HEK293 (cell line): ENCODE measurements around the gene DEDD2.

Experiments
- CTCF ChIA-PET: fragments of 350-600 bp; formaldehyde crosslinking; extraction: SDS; loops from one replicate; lab custom pipeline; 2021; ENCODE audit warnings: antibody characterized with exemption; lab: Yijun Ruan, JAX
- POLR2A ChIA-PET: fragments of 300-600 bp; formaldehyde crosslinking; extraction: SDS; loops from one replicate; lab custom pipeline; 2020; ENCODE audit warnings: antibody characterized with exemption, inconsistent platforms; lab: Yijun Ruan, JAX
- H3K27ac ChIP-seq: fragments of 200-500 bp; sonication (Bioruptor generic); 2 replicates; pipeline ENCODE4 v1.5.1; 2014; ENCODE audit warnings: low read depth, low read length, control low read depth, inconsistent platforms; ENCODE audit errors: extremely low read depth
- H3K36me3 ChIP-seq, 2 experiments: fragments of 200-500 bp in 1 of 2; sonication (Bioruptor generic) in 1 of 2; 1 replicate in 1 of 2; 2 replicates in 1 of 2; pipeline ENCODE4 v1.5.1; 2014 to 2017; ENCODE audit warnings: inconsistent platforms in 2 of 2, low read length in 2 of 2; ENCODE audit not compliant: control insufficient read depth in 2 of 2, insufficient read depth in 1 of 2
- H3K4me1 ChIP-seq: fragments of 200-500 bp; sonication (Bioruptor generic); 2 replicates; pipeline ENCODE4 v1.5.1; 2014; ENCODE audit warnings: mild to moderate bottlenecking, low read length, inconsistent platforms; ENCODE audit not compliant: control insufficient read depth, insufficient read depth
- H3K4me3 ChIP-seq: 2 replicates; pipeline ENCODE4 v1.5.1; 2011; ENCODE audit warnings: low read depth, mild to moderate bottlenecking, control low read depth, low read length, moderate library complexity
- H3K9me3 ChIP-seq: fragments of 200-500 bp; sonication (Bioruptor generic); 2 replicates; pipeline ENCODE4 v1.5.1; 2014; ENCODE audit warnings: low read depth, low read length, inconsistent platforms; ENCODE audit not compliant: control insufficient read depth, insufficient read depth
- KLF9 ChIP-seq: fragments of 450-650 bp; formaldehyde crosslinking; IDR thresholded peaks from 2 replicates; pipeline ENCODE4 v1.5.1; 2016; ENCODE audit warnings: missing biosample characterization, missing genetic modification characterization, low read depth
- MZF1 ChIP-seq: fragments of 450-650 bp; formaldehyde crosslinking; IDR thresholded peaks from 2 replicates; pipeline ENCODE4 v1.5.1; 2017; ENCODE audit warnings: missing biosample characterization, missing genetic modification characterization, borderline replicate concordance
- SP3 ChIP-seq: fragments of 450-650 bp; formaldehyde crosslinking; IDR thresholded peaks from 2 replicates; pipeline ENCODE4 v1.5.1; 2016; ENCODE audit warnings: missing biosample characterization, missing genetic modification characterization
- WT1 ChIP-seq: fragments of 450-650 bp; formaldehyde crosslinking; IDR thresholded peaks from 2 replicates; pipeline ENCODE4 v1.5.1; 2016; ENCODE audit warnings: missing biosample characterization, missing genetic modification characterization
- ZBTB20 ChIP-seq: fragments of 450-650 bp; formaldehyde crosslinking; IDR thresholded peaks from 2 replicates; pipeline ENCODE4 v1.5.1; 2016; ENCODE audit warnings: missing biosample characterization, missing genetic modification characterization
- ZEB2 ChIP-seq: fragments of 450-650 bp; formaldehyde crosslinking; IDR thresholded peaks from 2 replicates; pipeline ENCODE4 v1.5.1; 2016; ENCODE audit warnings: missing biosample characterization, missing genetic modification characterization
- ZNF23 ChIP-seq: fragments of 450-650 bp; formaldehyde crosslinking; IDR thresholded peaks from 2 replicates; pipeline ENCODE4 v1.5.1; 2016; ENCODE audit warnings: missing biosample characterization, missing genetic modification characterization, borderline replicate concordance
- ZSCAN23 ChIP-seq: fragments of 450-650 bp; formaldehyde crosslinking; IDR thresholded peaks from 2 replicates; pipeline ENCODE4 v1.5.1; 2016; ENCODE audit warnings: missing biosample characterization, missing genetic modification characterization
- TF ChIP-seq, protein P1 (sequence below): fragments of 450-650 bp; formaldehyde crosslinking; IDR thresholded peaks from 2 replicates; pipeline ENCODE4 v1.5.1; 2016; ENCODE audit warnings: missing biosample characterization, missing genetic modification characterization, low read depth
- TF ChIP-seq, protein P2 (sequence below): fragments of 450-650 bp; formaldehyde crosslinking; IDR thresholded peaks from 2 replicates; pipeline ENCODE4 v1.5.1; 2017; ENCODE audit warnings: missing biosample characterization, missing genetic modification characterization
- TF ChIP-seq, protein P3 (sequence below): fragments of 450-650 bp; formaldehyde crosslinking; IDR thresholded peaks from 2 replicates; pipeline ENCODE4 v1.5.1; 2017; ENCODE audit warnings: missing biosample characterization, missing genetic modification characterization
- TF ChIP-seq, protein P4 (sequence below): fragments of 450-650 bp; formaldehyde crosslinking; conservative IDR thresholded peaks from 2 replicates; pipeline ENCODE4 v1.5.1; 2016; ENCODE audit warnings: low read depth, missing biosample characterization, missing genetic modification characterization
- TF ChIP-seq, protein P5 (sequence below): fragments of 450-650 bp; formaldehyde crosslinking; IDR thresholded peaks from 2 replicates; pipeline ENCODE4 v1.5.1; 2016; ENCODE audit warnings: missing biosample characterization, missing genetic modification characterization
- TF ChIP-seq, protein P6 (sequence below): fragments of 450-650 bp; formaldehyde crosslinking; IDR thresholded peaks from 2 replicates; pipeline ENCODE4 v1.5.1; 2017; ENCODE audit warnings: missing biosample characterization, missing genetic modification characterization
- TF ChIP-seq, protein P7 (sequence below): fragments of 450-650 bp; formaldehyde crosslinking; conservative IDR thresholded peaks from 2 replicates; pipeline ENCODE4 v1.5.1; 2016; ENCODE audit warnings: low read depth, missing biosample characterization, missing genetic modification characterization

DEDD2 gene

DNA sequence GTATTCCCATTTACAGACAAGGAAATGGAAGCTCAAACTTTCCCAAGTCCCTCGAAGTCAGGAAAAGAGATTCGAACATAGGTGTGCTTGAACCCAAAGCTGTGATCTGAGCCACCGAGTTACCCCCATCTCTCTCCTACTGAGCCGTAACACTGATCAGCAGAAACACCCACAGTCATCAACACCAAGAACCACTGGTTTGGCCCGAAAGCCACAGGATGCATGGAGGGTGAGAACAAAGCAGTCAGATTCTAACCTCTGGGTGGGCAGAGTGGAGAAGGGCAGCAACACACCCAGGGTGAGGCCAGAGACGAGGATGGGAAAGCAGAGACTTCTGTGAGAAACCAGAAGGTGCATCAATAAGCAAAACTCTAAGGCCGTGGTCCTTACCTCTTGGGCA lies 57.5 kb downstream of the DEDD2 start (continued):
- TF ChIP-seq, protein P1, sequence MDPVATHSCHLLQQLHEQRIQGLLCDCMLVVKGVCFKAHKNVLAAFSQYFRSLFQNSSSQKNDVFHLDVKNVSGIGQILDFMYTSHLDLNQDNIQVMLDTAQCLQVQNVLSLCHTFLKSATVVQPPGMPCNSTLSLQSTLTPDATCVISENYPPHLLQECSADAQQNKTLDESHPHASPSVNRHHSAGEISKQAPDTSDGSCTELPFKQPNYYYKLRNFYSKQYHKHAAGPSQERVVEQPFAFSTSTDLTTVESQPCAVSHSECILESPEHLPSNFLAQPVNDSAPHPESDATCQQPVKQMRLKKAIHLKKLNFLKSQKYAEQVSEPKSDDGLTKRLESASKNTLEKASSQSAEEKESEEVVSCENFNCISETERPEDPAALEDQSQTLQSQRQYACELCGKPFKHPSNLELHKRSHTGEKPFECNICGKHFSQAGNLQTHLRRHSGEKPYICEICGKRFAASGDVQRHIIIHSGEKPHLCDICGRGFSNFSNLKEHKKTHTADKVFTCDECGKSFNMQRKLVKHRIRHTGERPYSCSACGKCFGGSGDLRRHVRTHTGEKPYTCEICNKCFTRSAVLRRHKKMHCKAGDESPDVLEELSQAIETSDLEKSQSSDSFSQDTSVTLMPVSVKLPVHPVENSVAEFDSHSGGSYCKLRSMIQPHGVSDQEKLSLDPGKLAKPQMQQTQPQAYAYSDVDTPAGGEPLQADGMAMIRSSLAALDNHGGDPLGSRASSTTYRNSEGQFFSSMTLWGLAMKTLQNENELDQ (tag by site-specific recombination), result no peak
- no peak for TF ChIP-seq SP3
- TF ChIP-seq, protein P2, sequence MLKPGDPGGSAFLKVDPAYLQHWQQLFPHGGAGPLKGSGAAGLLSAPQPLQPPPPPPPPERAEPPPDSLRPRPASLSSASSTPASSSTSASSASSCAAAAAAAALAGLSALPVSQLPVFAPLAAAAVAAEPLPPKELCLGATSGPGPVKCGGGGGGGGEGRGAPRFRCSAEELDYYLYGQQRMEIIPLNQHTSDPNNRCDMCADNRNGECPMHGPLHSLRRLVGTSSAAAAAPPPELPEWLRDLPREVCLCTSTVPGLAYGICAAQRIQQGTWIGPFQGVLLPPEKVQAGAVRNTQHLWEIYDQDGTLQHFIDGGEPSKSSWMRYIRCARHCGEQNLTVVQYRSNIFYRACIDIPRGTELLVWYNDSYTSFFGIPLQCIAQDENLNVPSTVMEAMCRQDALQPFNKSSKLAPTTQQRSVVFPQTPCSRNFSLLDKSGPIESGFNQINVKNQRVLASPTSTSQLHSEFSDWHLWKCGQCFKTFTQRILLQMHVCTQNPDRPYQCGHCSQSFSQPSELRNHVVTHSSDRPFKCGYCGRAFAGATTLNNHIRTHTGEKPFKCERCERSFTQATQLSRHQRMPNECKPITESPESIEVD (tag by site-specific recombination), result no peak
- TF ChIP-seq, protein P3, sequence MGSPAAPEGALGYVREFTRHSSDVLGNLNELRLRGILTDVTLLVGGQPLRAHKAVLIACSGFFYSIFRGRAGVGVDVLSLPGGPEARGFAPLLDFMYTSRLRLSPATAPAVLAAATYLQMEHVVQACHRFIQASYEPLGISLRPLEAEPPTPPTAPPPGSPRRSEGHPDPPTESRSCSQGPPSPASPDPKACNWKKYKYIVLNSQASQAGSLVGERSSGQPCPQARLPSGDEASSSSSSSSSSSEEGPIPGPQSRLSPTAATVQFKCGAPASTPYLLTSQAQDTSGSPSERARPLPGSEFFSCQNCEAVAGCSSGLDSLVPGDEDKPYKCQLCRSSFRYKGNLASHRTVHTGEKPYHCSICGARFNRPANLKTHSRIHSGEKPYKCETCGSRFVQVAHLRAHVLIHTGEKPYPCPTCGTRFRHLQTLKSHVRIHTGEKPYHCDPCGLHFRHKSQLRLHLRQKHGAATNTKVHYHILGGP (tag by site-specific recombination), result no peak
- TF ChIP-seq, all 188 proteins: peak for 0

DNA sequence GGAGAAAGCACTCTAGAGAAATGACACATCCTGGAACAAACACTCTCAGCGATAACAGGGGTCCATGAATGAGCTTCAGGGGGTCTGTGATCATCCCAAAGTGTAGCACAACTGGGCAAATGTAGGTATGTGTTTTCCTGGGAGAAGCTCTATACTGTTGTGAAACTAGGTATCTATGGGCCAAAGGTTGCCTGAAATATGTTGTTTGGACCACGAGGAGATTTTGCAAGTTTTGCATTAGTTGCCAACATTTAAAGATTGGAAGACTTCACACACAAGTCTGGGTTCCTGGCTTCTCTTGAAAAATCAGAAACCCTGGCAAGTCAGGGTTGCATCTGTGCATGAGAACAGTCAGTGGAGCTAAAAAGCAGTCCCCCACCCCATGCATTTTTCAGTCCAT lies 58.6 kb downstream of the DEDD2 start:
- H3K4me1 ChIP-seq, result no peaks in the 10 kb centered on the region
- ChIA-PET POLR2A (interaction anchor here (1.2 kb wide), 1 partner anchor 77 kb away, joined by 3 read pairs; no protein-coding TSS in a partner anchor), CTCF (interaction anchor here (0.5 to 2.4 kb wide), 8 partner anchors 17 to 1027 kb away, joined by 3 to 11 read pairs (median 4); partner anchors contain the start of gene POU2F2)
- no peak overlapping the region for H3K4me3 ChIP-seq
- H3K27ac ChIP-seq, result no peak overlapping the region
- TF ChIP-seq, protein P4, sequence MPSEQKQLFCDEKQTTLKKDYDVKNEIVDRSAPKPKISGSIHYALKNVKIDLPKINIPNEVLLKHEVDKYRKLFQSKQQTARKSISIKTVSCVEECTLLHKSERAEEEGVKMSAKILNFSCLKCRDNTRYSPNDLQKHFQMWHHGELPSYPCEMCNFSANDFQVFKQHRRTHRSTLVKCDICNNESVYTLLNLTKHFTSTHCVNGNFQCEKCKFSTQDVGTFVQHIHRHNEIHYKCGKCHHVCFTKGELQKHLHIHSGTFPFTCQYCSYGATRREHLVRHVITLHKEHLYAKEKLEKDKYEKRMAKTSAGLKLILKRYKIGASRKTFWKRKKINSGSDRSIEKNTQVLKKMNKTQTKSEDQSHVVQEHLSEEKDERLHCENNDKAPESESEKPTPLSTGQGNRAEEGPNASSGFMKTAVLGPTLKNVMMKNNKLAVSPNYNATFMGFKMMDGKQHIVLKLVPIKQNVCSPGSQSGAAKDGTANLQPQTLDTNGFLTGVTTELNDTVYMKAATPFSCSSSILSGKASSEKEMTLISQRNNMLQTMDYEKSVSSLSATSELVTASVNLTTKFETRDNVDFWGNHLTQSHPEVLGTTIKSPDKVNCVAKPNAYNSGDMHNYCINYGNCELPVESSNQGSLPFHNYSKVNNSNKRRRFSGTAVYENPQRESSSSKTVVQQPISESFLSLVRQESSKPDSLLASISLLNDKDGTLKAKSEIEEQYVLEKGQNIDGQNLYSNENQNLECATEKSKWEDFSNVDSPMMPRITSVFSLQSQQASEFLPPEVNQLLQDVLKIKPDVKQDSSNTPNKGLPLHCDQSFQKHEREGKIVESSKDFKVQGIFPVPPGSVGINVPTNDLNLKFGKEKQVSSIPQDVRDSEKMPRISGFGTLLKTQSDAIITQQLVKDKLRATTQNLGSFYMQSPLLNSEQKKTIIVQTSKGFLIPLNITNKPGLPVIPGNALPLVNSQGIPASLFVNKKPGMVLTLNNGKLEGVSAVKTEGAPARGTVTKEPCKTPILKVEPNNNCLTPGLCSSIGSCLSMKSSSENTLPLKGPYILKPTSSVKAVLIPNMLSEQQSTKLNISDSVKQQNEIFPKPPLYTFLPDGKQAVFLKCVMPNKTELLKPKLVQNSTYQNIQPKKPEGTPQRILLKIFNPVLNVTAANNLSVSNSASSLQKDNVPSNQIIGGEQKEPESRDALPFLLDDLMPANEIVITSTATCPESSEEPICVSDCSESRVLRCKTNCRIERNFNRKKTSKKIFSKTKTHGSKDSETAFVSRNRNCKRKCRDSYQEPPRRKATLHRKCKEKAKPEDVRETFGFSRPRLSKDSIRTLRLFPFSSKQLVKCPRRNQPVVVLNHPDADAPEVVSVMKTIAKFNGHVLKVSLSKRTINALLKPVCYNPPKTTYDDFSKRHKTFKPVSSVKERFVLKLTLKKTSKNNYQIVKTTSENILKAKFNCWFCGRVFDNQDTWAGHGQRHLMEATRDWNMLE, result no peak
- TF ChIP-seq ZEB2 (tag by site-specific recombination), result no peak
- no peak for TF ChIP-seq WT1 (tag by site-specific recombination)
- TF ChIP-seq MZF1, result no peak
- TF ChIP-seq, protein P5, sequence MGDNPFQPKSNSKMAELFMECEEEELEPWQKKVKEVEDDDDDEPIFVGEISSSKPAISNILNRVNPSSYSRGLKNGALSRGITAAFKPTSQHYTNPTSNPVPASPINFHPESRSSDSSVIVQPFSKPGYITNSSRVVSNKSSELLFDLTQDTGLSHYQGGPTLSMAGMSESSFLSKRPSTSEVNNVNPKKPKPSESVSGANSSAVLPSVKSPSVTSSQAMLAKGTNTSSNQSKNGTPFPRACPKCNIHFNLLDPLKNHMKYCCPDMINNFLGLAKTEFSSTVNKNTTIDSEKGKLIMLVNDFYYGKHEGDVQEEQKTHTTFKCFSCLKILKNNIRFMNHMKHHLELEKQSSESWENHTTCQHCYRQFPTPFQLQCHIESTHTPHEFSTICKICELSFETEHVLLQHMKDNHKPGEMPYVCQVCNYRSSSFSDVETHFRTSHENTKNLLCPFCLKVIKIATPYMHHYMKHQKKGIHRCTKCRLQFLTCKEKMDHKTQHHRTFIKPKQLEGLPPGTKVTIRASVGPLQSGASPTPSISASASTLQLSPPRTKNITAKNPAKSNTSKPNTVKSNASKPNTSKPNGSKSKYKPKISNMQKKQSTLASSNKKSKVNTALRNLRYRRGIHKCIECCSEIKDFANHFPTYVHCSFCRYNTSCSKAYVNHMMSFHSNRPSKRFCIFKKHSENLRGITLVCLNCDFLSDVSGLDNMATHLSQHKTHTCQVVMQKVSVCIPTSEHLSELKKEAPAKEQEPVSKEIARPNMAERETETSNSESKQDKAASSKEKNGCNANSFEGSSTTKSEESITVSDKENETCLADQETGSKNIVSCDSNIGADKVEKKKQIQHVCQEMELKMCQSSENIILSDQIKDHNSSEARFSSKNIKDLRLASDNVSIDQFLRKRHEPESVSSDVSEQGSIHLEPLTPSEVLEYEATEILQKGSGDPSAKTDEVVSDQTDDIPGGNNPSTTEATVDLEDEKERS (tag by site-specific recombination), result no peak
- TF ChIP-seq, protein P6, sequence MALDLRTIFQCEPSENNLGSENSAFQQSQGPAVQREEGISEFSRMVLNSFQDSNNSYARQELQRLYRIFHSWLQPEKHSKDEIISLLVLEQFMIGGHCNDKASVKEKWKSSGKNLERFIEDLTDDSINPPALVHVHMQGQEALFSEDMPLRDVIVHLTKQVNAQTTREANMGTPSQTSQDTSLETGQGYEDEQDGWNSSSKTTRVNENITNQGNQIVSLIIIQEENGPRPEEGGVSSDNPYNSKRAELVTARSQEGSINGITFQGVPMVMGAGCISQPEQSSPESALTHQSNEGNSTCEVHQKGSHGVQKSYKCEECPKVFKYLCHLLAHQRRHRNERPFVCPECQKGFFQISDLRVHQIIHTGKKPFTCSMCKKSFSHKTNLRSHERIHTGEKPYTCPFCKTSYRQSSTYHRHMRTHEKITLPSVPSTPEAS (tag by site-specific recombination), result no peak
- no peak for TF ChIP-seq KLF9 (tag by site-specific recombination)
- TF ChIP-seq ZSCAN23 (tag by site-specific recombination), result no peak
- TF ChIP-seq, protein P7, sequence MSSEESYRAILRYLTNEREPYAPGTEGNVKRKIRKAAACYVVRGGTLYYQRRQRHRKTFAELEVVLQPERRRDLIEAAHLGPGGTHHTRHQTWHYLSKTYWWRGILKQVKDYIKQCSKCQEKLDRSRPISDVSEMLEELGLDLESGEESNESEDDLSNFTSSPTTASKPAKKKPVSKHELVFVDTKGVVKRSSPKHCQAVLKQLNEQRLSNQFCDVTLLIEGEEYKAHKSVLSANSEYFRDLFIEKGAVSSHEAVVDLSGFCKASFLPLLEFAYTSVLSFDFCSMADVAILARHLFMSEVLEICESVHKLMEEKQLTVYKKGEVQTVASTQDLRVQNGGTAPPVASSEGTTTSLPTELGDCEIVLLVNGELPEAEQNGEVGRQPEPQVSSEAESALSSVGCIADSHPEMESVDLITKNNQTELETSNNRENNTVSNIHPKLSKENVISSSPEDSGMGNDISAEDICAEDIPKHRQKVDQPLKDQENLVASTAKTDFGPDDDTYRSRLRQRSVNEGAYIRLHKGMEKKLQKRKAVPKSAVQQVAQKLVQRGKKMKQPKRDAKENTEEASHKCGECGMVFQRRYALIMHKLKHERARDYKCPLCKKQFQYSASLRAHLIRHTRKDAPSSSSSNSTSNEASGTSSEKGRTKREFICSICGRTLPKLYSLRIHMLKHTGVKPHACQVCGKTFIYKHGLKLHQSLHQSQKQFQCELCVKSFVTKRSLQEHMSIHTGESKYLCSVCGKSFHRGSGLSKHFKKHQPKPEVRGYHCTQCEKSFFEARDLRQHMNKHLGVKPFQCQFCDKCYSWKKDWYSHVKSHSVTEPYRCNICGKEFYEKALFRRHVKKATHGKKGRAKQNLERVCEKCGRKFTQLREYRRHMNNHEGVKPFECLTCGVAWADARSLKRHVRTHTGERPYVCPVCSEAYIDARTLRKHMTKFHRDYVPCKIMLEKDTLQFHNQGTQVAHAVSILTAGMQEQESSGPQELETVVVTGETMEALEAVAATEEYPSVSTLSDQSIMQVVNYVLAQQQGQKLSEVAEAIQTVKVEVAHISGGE (tag by site-specific recombination), result no peak
- TF ChIP-seq ZBTB20 (tag by site-specific recombination), result no peak
- TF ChIP-seq ZNF23 (tag by site-specific recombination), result no peak
- H3K9me3 ChIP-seq, result no peaks in the 10 kb centered on the region
- H3K36me3 ChIP-seq, result no peaks in the 10 kb centered on the region
